Measurements from ENCODE around the gene PACC1. TPM values are rescaled to one million over a fixed set of nuclear protein-coding genes. Genes with fewer than 3 reads are reported as not detected.
"Not testable (repeated sequence)": the region's sequence is repeated elsewhere in the genome, so short reads cannot be mapped to it uniquely, and the experiment has no call there.

PACC1 gene
- total RNA-seq, 3 donors from 2014 or later = 2.7 to 6.2 (median 4.2) TPM

DNA sequence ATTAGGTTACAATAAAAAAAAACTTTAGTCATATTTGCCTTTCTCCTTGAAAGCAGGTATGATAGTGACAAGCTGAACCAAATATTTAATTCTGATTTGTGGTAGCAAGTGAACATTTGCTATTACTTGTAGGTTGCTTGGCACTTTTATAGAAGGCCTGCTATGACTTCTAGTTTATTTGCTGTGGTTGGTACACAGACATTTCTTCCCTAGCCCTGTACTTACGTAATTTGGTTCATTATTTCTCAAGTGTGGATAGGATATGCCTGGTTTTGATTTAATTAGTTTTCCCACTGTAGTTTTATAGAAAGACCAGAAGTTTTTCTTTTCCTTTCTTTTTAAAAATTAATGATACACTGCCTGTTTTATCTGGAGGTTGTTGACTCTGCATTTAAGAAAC, 73.6 kb downstream of the PACC1 start:
- no peaks in the 10 kb centered on the region for H3K36me3 ChIP-seq
- H3K4me3 ChIP-seq = no peak overlapping the region
- TF ChIP-seq POLR2AphosphoS5 (IDR thresholded peaks at IDR 0.05) = no peak
- TF ChIP-seq, protein P1, sequence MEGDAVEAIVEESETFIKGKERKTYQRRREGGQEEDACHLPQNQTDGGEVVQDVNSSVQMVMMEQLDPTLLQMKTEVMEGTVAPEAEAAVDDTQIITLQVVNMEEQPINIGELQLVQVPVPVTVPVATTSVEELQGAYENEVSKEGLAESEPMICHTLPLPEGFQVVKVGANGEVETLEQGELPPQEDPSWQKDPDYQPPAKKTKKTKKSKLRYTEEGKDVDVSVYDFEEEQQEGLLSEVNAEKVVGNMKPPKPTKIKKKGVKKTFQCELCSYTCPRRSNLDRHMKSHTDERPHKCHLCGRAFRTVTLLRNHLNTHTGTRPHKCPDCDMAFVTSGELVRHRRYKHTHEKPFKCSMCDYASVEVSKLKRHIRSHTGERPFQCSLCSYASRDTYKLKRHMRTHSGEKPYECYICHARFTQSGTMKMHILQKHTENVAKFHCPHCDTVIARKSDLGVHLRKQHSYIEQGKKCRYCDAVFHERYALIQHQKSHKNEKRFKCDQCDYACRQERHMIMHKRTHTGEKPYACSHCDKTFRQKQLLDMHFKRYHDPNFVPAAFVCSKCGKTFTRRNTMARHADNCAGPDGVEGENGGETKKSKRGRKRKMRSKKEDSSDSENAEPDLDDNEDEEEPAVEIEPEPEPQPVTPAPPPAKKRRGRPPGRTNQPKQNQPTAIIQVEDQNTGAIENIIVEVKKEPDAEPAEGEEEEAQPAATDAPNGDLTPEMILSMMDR (IDR thresholded peaks at IDR 0.05) = no peak
- TF ChIP-seq POLR2A (IDR thresholded peaks at IDR 0.05) = no peak
- no peaks in the 10 kb centered on the region for H3K27me3 ChIP-seq
- H3K9me3 ChIP-seq = no peaks in the 10 kb centered on the region
- no peak for DNase-seq (ENCODE audit: low spot score in 2 of 2)
- H3K4me1 ChIP-seq = no peaks in the 10 kb centered on the region
- H3K27ac ChIP-seq = no peak overlapping the region
- intact Hi-C loops (cut with DNase I; ENCODE audit: low total_unique reads) = no loop called here

DNA sequence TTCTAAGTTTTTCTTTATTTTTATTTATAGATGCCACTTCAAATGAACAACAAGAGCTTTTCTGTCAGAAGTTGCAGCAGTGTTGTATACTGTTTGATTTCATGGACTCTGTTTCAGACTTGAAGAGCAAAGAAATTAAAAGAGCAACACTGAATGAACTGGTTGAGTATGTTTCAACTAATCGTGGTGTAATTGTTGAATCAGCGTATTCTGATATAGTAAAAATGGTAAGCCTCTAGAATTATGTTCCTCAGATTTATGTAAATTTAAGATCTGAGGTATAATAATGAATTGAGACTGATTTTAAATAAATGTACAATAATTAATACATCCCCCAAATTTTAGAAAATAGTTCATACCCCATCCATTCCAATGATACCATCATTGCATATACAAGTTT, 85.6 kb downstream of the PACC1 start:
- H3K27me3 ChIP-seq = no peaks in the 10 kb centered on the region
- DNase-seq (ENCODE audit: low spot score in 2 of 2) = no peak
- H3K36me3 ChIP-seq = peaks cover 2% of the 10 kb centered on the region
- TF ChIP-seq POLR2AphosphoS5 (IDR thresholded peaks at IDR 0.05) (no peak), POLR2A (IDR thresholded peaks at IDR 0.05) (no peak)
- TF ChIP-seq, protein P1 (IDR thresholded peaks at IDR 0.05) = no peak
- H3K4me3 ChIP-seq = no peak overlapping the region
- no peak overlapping the region for H3K27ac ChIP-seq
- no peaks in the 10 kb centered on the region for H3K9me3 ChIP-seq
- no peaks in the 10 kb centered on the region for H3K4me1 ChIP-seq
- intact Hi-C loops (cut with DNase I; ENCODE audit: low total_unique reads) = no loop called here

DNA sequence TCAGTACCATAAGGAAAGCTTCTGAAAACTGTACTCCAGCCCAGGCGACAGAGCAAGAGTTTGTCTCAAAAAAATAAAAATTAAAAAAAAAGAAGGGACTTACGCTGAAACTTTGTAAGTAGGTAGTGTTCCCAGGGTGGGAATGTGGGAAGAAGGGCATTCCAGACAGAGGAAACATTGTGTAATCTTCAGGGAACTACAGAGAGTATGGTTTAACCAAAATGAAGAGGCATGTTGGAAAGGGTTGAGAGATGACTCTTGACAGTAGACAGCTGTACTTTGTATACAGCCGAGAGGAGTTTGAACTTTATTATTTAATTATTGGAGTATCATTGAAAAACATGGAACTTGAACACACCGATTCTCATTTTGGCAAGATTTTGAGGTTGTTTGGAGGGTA, 86.4 kb downstream of the PACC1 start:
- no peak overlapping the region for H3K4me3 ChIP-seq
- TF ChIP-seq POLR2AphosphoS5 (IDR thresholded peaks at IDR 0.05) = no peak
- no peak for TF ChIP-seq POLR2A (IDR thresholded peaks at IDR 0.05)
- TF ChIP-seq, protein P1 (IDR thresholded peaks at IDR 0.05) = no peak

DNA sequence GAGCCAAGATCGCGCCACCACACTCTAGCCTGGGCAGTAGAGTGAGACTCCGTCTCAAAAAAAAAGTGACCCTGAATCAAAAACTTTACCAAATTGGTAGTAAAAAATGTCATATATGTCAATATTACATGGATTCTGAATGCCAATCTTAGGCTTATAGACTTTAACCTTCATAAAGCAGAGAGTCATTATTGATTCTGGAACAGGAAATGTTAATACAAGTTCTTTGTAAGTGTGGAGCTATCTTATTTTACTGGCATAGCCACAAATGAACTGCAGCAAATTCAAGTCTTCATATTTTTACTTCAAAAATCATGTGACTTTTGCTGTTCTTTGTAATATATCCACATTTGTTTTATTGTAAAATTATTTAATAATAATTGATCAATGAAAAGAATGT, 88.1 kb downstream of the PACC1 start:
- no peaks in the 10 kb centered on the region for H3K9me3 ChIP-seq
- TF ChIP-seq POLR2A (IDR thresholded peaks at IDR 0.05) (no peak), POLR2AphosphoS5 (IDR thresholded peaks at IDR 0.05) (no peak)
- TF ChIP-seq, protein P1 (IDR thresholded peaks at IDR 0.05) = no peak
- no peak for DNase-seq (ENCODE audit: low spot score in 2 of 2)
- no peak overlapping the region for H3K27ac ChIP-seq
- H3K27me3 ChIP-seq = no peaks in the 10 kb centered on the region
- H3K4me3 ChIP-seq = no peak overlapping the region
- H3K36me3 ChIP-seq = no peaks in the 10 kb centered on the region
- H3K4me1 ChIP-seq = no peaks in the 10 kb centered on the region
- intact Hi-C loops (cut with DNase I; ENCODE audit: low total_unique reads) = no loop called here

More for the DNA sequence above, 86.4 kb downstream of the PACC1 start:
- intact Hi-C loops (cut with DNase I; ENCODE audit: low total_unique reads) = no loop called here
- no peak overlapping the region for H3K27ac ChIP-seq
- no peaks in the 10 kb centered on the region for H3K4me1 ChIP-seq
- DNase-seq (ENCODE audit: low spot score in 2 of 2) = no peak
- H3K9me3 ChIP-seq = no peaks in the 10 kb centered on the region
- H3K36me3 ChIP-seq = no peaks in the 10 kb centered on the region
- no peaks in the 10 kb centered on the region for H3K27me3 ChIP-seq

DNA sequence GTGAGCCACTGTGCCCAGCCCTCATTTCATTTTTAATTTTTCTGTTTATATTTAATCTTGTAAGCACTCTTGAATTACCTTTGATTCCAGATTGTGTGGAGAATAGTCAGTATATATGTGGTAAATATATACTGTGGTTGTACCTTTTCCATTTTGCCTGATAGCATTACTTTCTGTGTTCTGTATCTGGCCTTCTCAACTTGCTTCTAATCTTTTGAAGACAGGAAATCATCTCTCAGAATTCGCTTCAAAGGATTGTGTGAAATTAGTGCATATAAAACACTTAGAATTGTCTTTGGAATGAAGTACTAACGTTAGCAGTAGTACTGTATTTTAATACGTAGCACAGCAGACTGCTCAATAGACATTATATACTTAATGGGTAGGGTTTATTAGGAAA, 91.6 kb downstream of the PACC1 start:
- H3K9me3 ChIP-seq = no peaks in the 10 kb centered on the region
- no peak overlapping the region for H3K4me3 ChIP-seq
- intact Hi-C loops (cut with DNase I; ENCODE audit: low total_unique reads) = no loop called here
- TF ChIP-seq POLR2AphosphoS5 (IDR thresholded peaks at IDR 0.05) = no peak
- TF ChIP-seq, protein P1 (IDR thresholded peaks at IDR 0.05) = no peak
- no peak for TF ChIP-seq POLR2A (IDR thresholded peaks at IDR 0.05)
- no peaks in the 10 kb centered on the region for H3K36me3 ChIP-seq
- no peak for DNase-seq (ENCODE audit: low spot score in 2 of 2)
- H3K4me1 ChIP-seq = no peaks in the 10 kb centered on the region
- no peaks in the 10 kb centered on the region for H3K27me3 ChIP-seq
- no peak overlapping the region for H3K27ac ChIP-seq

DNA sequence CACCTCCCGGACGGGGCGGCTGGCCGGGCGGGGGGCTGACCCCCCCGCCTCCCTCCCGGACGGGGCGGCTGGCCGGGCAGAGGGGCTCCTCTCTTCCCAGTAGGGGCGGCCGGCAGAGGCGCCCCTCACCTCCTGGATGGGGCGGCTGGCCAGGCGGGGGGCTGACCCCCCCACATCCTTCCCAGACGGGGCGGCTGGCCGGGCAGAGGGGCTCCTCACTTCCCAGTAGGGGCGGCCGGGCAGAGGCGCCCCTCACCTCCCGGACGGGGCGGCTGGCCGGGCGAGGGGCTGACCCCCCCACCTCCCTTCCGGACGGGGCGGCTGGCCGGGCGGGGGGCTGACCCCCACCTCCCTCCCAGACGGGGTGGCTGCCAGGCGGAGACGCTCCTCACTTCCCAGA, 93.7 kb downstream of the PACC1 start:
- H3K27ac ChIP-seq; DNase-seq (ENCODE audit: low spot score in 2 of 2); H3K4me3 ChIP-seq; H3K27me3 ChIP-seq; H3K9me3 ChIP-seq; intact Hi-C loops (cut with DNase I; ENCODE audit: low total_unique reads); H3K4me1 ChIP-seq; H3K36me3 ChIP-seq: not testable (repeated sequence)

Measured in breast epithelium (tissue), 4 donors.